ENCODE measurements around the gene HIVEP2.

- TF ChIP-seq EZH2 (IDR thresholded peaks at IDR 0.05; ENCODE audit: insufficient read depth, poor library complexity, severe bottlenecking) (no peak), EZH2phosphoT487 (IDR thresholded peaks at IDR 0.05; ENCODE audit: insufficient read depth, low read depth) (no peak)
Observed at GRCh38 chr6:142827991-142828390, 117.0 kb downstream of the HIVEP2 start.
